ENCODE measurements around the gene FAHD2B.
"Not testable (repeated sequence)": the region's sequence is repeated elsewhere in the genome, so short reads cannot be mapped to it uniquely, and the experiment has no call there.

The FAHD2B gene

GRCh38 chr2:97067279-97068004 lies 27.2 kb downstream of the FAHD2B start:
- DNase-seq, result no peak

GRCh38 chr2:97066030-97066429 lies 28.7 kb downstream of the FAHD2B start:
- not testable (repeated sequence) for DNase-seq

GRCh38 chr2:97062020-97062419 lies 32.7 kb downstream of the FAHD2B start:
- DNase-seq, result not testable (repeated sequence)

- not testable (repeated sequence) for DNase-seq
Observed at GRCh38 chr2:97059782-97060181, 34.9 kb downstream of the FAHD2B start.

GRCh38 chr2:97056150-97056549 lies 38.5 kb downstream of the FAHD2B start:
- not testable (repeated sequence) for DNase-seq

- DNase-seq, result not testable (repeated sequence)
Observed at GRCh38 chr2:97050032-97050431, 44.6 kb downstream of the FAHD2B start.

GRCh38 chr2:97048448-97048847 lies 46.2 kb downstream of the FAHD2B start:
- DNase-seq, result not testable (repeated sequence)

- not testable (repeated sequence) for DNase-seq
Observed at GRCh38 chr2:97046676-97047075, 48.0 kb downstream of the FAHD2B start.

- not testable (repeated sequence) for DNase-seq
Observed at GRCh38 chr2:97045895-97046499, 48.7 kb downstream of the FAHD2B start.
